HG03097 (cell line): ENCODE data around the gene SLC24A5.

Source experiments
- ATAC-seq: cut with Tn5 transposase; IDR thresholded peaks from one replicate; pipeline ENCODE4 v1.9.1; 2021; ENCODE audit not compliant: unreplicated experiment, low FRiP score

SLC24A5 gene

GRCh38 chr15:48109856-48110531 lies 10.8 kb upstream of the SLC24A5 start:
- no peak for ATAC-seq

DNA sequence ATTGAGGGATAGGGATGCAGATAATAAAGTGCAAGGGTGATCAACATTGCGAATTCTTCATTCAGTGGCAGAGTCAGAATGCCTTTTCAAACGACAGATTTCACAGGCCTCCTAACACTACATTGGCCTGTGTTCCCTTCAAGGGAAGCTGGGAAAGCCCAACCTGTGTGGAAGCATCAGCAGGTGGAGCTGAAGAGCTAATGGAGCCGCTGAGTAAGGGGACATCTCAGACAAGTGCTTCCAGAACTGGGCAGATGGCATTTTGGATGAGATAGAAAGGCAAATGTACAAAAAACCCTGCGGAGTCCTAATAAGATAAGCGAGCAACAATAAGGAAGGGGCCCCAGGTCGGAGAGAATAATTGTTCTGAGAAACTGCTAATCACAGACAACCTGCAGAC lies 8.5 kb upstream of the SLC24A5 start:
- ATAC-seq = no peak

DNA sequence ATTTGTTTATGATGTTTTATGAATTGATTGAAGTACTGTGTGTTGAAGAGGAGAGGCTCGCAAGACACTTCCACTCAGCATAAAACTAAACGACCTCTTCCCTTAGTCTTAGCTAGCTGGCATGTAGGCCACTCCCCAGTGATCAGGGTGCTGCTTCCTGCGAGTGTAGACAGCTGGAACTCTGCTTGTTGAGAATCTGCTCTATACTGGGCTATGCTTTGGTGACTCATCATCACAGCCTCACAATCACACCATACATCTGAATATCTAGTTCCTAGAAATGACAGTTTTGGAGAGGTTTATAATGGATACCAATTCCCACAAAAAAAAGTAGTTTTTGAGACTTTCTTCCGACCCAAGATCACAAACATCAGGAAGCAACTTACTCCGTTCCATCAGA lies 1.5 kb upstream of the SLC24A5 start:
- no peak for ATAC-seq

GRCh38 chr15:48121849-48122248 lies 1.1 kb downstream of the SLC24A5 start:
- no peak for ATAC-seq

DNA sequence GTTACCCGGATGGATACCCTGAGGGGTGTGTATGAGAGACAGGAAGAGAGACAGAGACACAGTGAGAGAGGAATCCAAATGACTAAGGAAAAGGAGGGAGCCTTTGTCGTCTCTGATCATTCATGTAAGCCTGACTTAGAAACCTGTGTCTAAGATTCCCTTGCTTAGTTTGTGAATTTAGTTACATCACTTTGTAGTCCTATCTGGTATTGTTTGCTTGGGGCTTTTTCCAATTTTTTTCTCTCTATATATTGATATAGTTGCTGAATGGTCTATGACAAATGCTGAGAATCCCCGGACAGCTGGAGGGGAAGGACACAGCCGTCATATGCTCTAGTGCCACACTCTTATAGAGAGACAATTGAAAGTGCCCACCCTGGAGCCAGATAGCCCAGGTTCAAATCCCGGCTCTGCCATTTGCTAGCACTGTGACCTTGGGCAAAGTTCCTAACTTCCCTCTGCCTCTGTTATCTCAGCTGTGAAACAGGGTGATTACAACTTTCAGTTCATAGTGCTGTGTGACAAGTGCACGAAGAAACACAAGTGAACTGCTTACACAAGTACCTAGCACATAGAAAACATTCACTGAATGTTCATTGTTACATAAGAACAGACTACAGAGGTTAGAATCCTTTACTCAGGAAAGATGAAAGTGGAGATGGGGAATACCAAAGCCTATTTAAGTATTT lies 6.0 kb downstream of the SLC24A5 start:
- no peak for ATAC-seq

- no peak for ATAC-seq
Measured at GRCh38 chr15:48131324-48131723, 10.5 kb downstream of the SLC24A5 start.

DNA sequence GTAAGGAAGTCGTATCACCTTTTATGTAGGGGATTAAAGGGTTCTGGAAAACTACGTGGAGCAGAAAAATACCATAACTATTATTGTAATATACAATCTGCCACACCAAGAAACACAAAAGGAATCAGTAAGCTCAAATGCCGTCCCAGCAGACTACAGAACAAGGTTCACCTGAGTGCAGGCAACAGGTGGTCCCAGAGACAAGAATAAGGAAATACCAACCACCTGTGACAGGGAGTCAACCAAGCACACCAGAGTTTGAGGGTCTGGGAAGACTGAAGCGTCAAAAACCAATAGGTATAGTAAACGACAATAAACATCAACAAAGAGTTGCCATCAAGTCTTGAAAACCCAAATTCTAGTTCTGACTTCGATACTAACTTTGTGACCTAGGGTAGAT lies 12.1 kb downstream of the SLC24A5 start:
- no peak for ATAC-seq

- no peak for ATAC-seq
Measured at GRCh38 chr15:48143856-48144255, 23.1 kb downstream of the SLC24A5 start.

DNA sequence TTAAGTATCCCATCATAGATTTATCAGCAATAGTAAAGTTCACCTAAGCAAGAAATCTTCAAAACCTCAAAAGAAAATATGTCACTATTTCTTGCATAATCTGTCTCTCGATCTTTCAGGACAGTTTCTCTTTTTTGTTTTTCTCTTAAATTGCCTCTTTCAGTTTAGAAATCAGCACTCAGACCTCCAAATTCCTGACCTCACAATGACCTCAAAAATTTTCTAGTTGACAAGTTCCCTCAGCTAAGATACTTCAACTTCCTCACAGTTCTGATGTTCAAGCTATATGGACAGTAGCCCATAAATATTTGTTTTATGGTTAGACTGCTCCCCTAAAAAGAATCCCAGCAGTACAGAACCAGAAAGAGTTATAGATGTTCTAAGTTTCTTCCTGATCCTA lies 24.1 kb downstream of the SLC24A5 start:
- ATAC-seq = no peak

- no peak for ATAC-seq
Measured at GRCh38 chr15:48145923-48146322, 25.1 kb downstream of the SLC24A5 start.

- no peak for ATAC-seq
Measured at GRCh38 chr15:48147358-48147757, 26.6 kb downstream of the SLC24A5 start.

DNA sequence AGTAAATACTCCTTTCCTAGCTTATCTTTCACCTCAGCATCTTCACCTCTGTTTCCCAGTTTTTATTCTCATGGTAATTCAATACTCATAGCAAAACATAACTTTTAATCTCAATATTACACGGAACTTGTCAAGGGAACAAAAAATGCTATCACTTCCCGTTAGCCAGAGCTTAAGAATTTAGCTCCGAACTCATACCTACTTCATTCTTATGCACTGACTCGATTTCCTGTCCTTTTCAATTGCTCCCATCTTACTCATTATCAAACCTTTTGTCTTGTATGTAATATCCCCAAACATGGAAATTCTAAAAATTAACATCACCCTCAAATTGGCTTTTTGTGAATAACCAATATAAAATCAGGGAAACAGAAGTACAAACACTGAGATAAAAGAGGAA lies 29.1 kb downstream of the SLC24A5 start:
- no peak for ATAC-seq

- ATAC-seq = no peak
Measured at GRCh38 chr15:48153526-48153925, 32.7 kb downstream of the SLC24A5 start.

GRCh38 chr15:48168616-48169015 lies 47.8 kb downstream of the SLC24A5 start:
- ATAC-seq = no peak

DNA sequence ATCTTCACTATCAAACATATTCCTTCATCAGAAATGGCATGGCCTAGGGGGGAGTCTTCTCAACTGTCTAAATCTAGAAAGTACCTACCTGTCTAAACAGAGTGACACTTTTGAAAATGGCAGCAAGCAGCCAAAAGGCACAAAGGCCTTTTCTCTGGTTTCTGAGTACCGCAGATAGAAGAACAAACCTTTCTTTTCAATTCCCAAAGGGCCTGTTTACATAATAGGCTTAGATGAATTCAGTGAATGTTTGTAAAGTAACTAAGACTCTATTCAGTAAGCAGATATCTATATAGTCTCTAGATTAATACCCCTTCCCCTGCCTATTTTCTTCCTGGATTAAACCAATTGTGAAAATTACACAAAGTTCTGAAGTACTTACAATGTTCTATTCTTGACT lies 50.2 kb downstream of the SLC24A5 start:
- ATAC-seq = no peak

- no peak for ATAC-seq
Measured at GRCh38 chr15:48175126-48175525, 54.3 kb downstream of the SLC24A5 start.

GRCh38 chr15:48176112-48176511 lies 55.3 kb downstream of the SLC24A5 start:
- ATAC-seq = no peak

- ATAC-seq = peak; percentile 51
Measured at GRCh38 chr15:48176957-48177356, 56.2 kb downstream of the SLC24A5 start.

GRCh38 chr15:48177383-48177765 lies 56.6 kb downstream of the SLC24A5 start:
- ATAC-seq = peak; percentile 41

DNA sequence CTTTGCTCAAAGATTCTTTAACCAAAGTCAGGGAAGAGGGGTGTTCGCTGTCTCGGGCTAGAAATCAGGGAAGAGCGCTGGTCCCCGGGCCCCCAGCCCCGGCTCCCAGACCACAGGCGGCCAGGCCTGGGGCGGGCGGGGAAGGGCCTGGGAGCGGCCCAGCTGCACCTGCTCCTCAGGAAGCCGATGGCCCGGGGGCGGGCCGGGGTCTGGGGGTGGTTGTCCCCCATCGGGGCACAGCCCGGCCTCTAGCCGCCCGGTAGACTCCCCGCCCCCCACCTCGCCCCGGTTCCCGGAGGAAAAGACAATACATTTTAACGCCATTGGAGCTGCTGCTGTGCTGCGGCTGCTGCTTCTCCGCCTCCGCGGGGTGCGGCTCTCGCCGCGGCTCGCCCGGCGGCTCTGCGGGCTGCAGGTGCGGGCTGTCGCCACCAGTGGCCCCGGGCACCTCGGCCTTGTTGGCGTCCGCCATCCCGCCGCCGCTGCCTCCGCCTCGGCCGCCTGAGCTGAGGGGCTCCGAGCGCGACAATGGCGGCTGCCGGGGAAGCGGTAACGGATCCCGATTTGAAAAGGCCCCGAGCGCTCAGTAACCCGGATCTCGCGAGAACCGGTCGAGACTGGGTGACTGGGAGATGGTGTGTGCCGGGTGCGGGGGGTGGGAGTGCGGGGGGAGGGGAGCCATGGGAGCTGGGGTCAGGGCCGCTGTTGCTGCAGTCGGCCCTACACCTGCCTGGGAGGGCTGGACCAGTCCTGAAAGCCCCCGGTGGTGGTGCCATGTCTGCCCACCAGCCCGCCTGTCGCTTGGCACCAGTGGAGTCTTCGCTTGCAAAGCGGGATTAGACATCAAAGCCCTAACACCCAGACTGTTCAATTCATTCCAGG lies 57.2 kb downstream of the SLC24A5 start, which contains the start of gene MYEF2:
TSS of gene MYEF2 (minus strand) at position 530 of the 882 bp plus-strand sequence. CDS start at position 472, 58 bp downstream.
- peak; percentile 52 for ATAC-seq

DNA sequence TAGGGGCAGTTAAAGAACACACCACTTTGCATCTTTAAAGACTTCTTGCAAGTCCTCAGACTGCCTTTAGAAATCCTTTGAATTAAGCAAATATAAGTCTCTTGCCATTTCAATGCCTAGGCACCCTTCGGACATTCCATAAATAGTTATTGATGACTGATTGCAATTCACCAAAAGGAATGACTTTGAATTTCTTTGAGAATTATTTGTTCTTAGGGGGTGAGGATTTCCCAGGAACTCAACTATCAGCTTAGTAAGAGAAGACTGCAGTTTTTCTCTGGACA lies 57.8 kb downstream of the SLC24A5 start:
- ATAC-seq = no peak

- ATAC-seq = no peak
Measured at GRCh38 chr15:48182749-48183148, 62.0 kb downstream of the SLC24A5 start.
